NB4 (cell line): ENCODE measurements around the gene PCSK6.

ENCODE experiments used
- POLR2A ChIP-seq: IDR thresholded peaks from 2 replicates; pipeline ENCODE4 v1.6.1; 2011; ENCODE audit warnings: mild to moderate bottlenecking; ENCODE audit not compliant: insufficient read length; ENCODE audit errors: extremely low read depth
- TF ChIP-seq, protein P1 (sequence below): IDR thresholded peaks from one replicate; pipeline ENCODE4 v1.5.1; 2012; ENCODE audit warnings: low read depth, low read length

GRCh38 chr15:101517504-101517903, 28.0 kb upstream of the PCSK6 start:
- TF ChIP-seq, protein P1, sequence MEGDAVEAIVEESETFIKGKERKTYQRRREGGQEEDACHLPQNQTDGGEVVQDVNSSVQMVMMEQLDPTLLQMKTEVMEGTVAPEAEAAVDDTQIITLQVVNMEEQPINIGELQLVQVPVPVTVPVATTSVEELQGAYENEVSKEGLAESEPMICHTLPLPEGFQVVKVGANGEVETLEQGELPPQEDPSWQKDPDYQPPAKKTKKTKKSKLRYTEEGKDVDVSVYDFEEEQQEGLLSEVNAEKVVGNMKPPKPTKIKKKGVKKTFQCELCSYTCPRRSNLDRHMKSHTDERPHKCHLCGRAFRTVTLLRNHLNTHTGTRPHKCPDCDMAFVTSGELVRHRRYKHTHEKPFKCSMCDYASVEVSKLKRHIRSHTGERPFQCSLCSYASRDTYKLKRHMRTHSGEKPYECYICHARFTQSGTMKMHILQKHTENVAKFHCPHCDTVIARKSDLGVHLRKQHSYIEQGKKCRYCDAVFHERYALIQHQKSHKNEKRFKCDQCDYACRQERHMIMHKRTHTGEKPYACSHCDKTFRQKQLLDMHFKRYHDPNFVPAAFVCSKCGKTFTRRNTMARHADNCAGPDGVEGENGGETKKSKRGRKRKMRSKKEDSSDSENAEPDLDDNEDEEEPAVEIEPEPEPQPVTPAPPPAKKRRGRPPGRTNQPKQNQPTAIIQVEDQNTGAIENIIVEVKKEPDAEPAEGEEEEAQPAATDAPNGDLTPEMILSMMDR = no peak
- TF ChIP-seq POLR2A = no peak
